Nephron (organoid): ENCODE data around the gene FAM222A.

Experiments used
- H3K27ac Mint-ChIP-seq, 3 experiments: 2 replicates each; pipeline ENCODE4 v1.8.0; 2020; ENCODE audit warnings: mixed read lengths in 3 of 3, mild to moderate bottlenecking in 2 of 3, moderate library complexity in 1 of 3
- H3K27me3 Mint-ChIP-seq: 2 replicates; pipeline ENCODE4 v1.8.0; 2021; ENCODE audit warnings: low read depth, mild to moderate bottlenecking, moderate library complexity, mixed read lengths
- H3K36me3 Mint-ChIP-seq: 2 replicates; pipeline ENCODE4 v1.8.0; 2020; ENCODE audit warnings: low read depth, mixed read lengths
- H3K4me1 Mint-ChIP-seq: 2 replicates; pipeline ENCODE4 v1.8.0; 2020; ENCODE audit warnings: mixed read lengths
- H3K4me3 Mint-ChIP-seq, 3 experiments: 2 replicates each; pipeline ENCODE4 v1.8.0; 2020; ENCODE audit warnings: mild to moderate bottlenecking in 3 of 3, mixed read lengths in 3 of 3, moderate library complexity in 2 of 3
- H3K9me3 Mint-ChIP-seq: 2 replicates; pipeline ENCODE4 v1.8.0; 2020; ENCODE audit warnings: mixed read lengths
- CTCF ChIP-seq, 3 experiments: fragments of 200-600 bp; sonication (generic); IDR thresholded peaks; one replicate each; pipeline ENCODE4 v1.5.0; 2021; ENCODE audit warnings: antibody characterized with exemption in 3 of 3; ENCODE audit not compliant: unreplicated experiment in 3 of 3

The FAM222A gene

GRCh38 chr12:109680264-109681005, 33.2 kb upstream of the FAM222A start:
- no peaks in the 10 kb centered on the region for H3K9me3 Mint-ChIP-seq
- peaks cover 35% of the 10 kb centered on the region for H3K27me3 Mint-ChIP-seq
- no peak for TF ChIP-seq CTCF (IDR thresholded peaks at IDR 0.05; ENCODE audit: unreplicated experiment in 3 of 3)
- H3K27ac Mint-ChIP-seq, result no peak overlapping the region
- H3K4me3 Mint-ChIP-seq, result no peak overlapping the region
- peaks cover 6% of the 10 kb centered on the region for H3K4me1 Mint-ChIP-seq
- H3K36me3 Mint-ChIP-seq, result no peaks in the 10 kb centered on the region

GRCh38 chr12:109681986-109682707, 31.5 kb upstream of the FAM222A start:
- TF ChIP-seq CTCF (IDR thresholded peaks at IDR 0.05; ENCODE audit: unreplicated experiment in 3 of 3), result no peak
- Mint-ChIP-seq H3K36me3 (no peaks in the 10 kb centered on the region), H3K4me3 (no peak overlapping the region), H3K27ac (no peak overlapping the region), H3K4me1 (peaks cover 6% of the 10 kb centered on the region), H3K27me3 (peaks cover 32% of the 10 kb centered on the region), H3K9me3 (no peaks in the 10 kb centered on the region)

- Mint-ChIP-seq H3K27me3 (peaks cover 27% of the 10 kb centered on the region), H3K27ac (no peak overlapping the region), H3K4me3 (no peak overlapping the region), H3K36me3 (no peaks in the 10 kb centered on the region), H3K4me1 (peaks cover 6% of the 10 kb centered on the region), H3K9me3 (no peaks in the 10 kb centered on the region)
- TF ChIP-seq CTCF (IDR thresholded peaks at IDR 0.05; ENCODE audit: unreplicated experiment in 3 of 3), result no peak
Observed at GRCh38 chr12:109682708-109683060, 30.9 kb upstream of the FAM222A start.

- Mint-ChIP-seq H3K4me3 (no peak overlapping the region), H3K27me3 (peaks cover 28% of the 10 kb centered on the region), H3K4me1 (peaks cover 6% of the 10 kb centered on the region), H3K36me3 (no peaks in the 10 kb centered on the region), H3K9me3 (no peaks in the 10 kb centered on the region), H3K27ac (no peak overlapping the region)
- no peak for TF ChIP-seq CTCF (IDR thresholded peaks at IDR 0.05; ENCODE audit: unreplicated experiment in 3 of 3)
Observed at GRCh38 chr12:109683316-109683715, 30.3 kb upstream of the FAM222A start.

- TF ChIP-seq CTCF (IDR thresholded peaks at IDR 0.05; ENCODE audit: unreplicated experiment in 3 of 3), result no peak
- H3K27ac Mint-ChIP-seq, result no peak overlapping the region
- H3K27me3 Mint-ChIP-seq, result peaks cover 31% of the 10 kb centered on the region
- no peaks in the 10 kb centered on the region for H3K9me3 Mint-ChIP-seq
- H3K4me3 Mint-ChIP-seq, result no peak overlapping the region
- H3K4me1 Mint-ChIP-seq, result no peaks in the 10 kb centered on the region
- H3K36me3 Mint-ChIP-seq, result no peaks in the 10 kb centered on the region
Observed at GRCh38 chr12:109685574-109686447, 27.8 kb upstream of the FAM222A start.
